GM12878 (cell line): ENCODE results near the gene PHLDB3. TPM values are rescaled to one million over a fixed set of nuclear protein-coding genes. Genes with fewer than 3 reads are reported as not detected.

Source experiments
- NR2C2 ChIP-seq: IDR thresholded peaks from 2 replicates; pipeline ENCODE4 v1.6.1; 2011; ENCODE audit warnings: borderline replicate concordance, low read depth; ENCODE audit not compliant: control insufficient read depth, insufficient read length
- RCOR1 ChIP-seq: conservative IDR thresholded peaks from 2 replicates; pipeline ENCODE4 v1.6.1; 2012; ENCODE audit warnings: low read depth, low read length, improper control_type of control experiment
- RELB ChIP-seq: fragments of 450-650 bp; IDR thresholded peaks from 2 replicates; pipeline ENCODE4 v1.6.1; 2017; ENCODE audit warnings: low read depth, mild to moderate bottlenecking, moderate library complexity
- ZBTB11 ChIP-seq: fragments of 450-650 bp; formaldehyde crosslinking; IDR thresholded peaks from 2 replicates; pipeline ENCODE4 v1.5.0; 2022; ENCODE audit warnings: mild to moderate bottlenecking, missing genetic modification characterization
- polyA plus RNA-seq, 11 experiments: library from polyadenylated mRNA; depleted of rRNA in 4 of 11; unstranded in 6 of 11; stranded (reverse) in 5 of 11; fragments of >200 nt; fragmentation: Nextera tagmentation in 4 of 11; fragmentation: Illumina TruSeq in 1 of 11; extraction: Ambion mirVana in 4 of 11; extraction: Trizol in 1 of 11; gene quantifications; 1 replicate in 1 of 11; 2 replicates in 10 of 11; pipeline versions ENCODE4 v1.2.1 to v1.2.3, GENCODE V29; 2011 to 2016; ENCODE audit warnings: inconsistent platforms in 2 of 11, missing spikeins in 2 of 11, low read depth in 1 of 11
- total RNA-seq, 4 experiments: library from RNA; depleted of rRNA in 3 of 4; stranded (reverse); fragments of >200 nt in 3 of 4; fragmentation: Illumina TruSeq in 1 of 4; extraction: Trizol in 1 of 4; gene quantifications; 2 replicates each; pipeline versions ENCODE4 v1.2.1 to v1.2.3, GENCODE V29; 2013 to 2021

The PHLDB3 gene
- total and polyA plus RNA-seq, 10 of the 15 experiments (the other 5 are each of a cell fraction or from before 2014, with no cell fraction given), result 0.13 to 13.0 (median 5.5) TPM

- TF ChIP-seq RELB (no peak), ZBTB11 (CRISPR knock-in tag) (no peak), RCOR1 (no peak), NR2C2 (no peak)
- TF ChIP-seq, all 136 proteins: peak for 0
Measured at GRCh38 chr19:43439032-43439708, 65.4 kb downstream of the PHLDB3 start (continued).
